HCT116 (cell line): ENCODE data around the gene THSD8. TPM values are rescaled to one million over a fixed set of nuclear protein-coding genes. Genes with fewer than 3 reads are reported as not detected.

Experiments
- ATAC-seq: fragments of 200-7000 bp; cut with Tn5 transposase; 2 replicates; pipeline ENCODE4 v1.9.1; 2020; ENCODE audit warnings: mild to moderate bottlenecking, moderate library complexity
- BruUV-seq: library from RNA; stranded (reverse); fragments of 400-500 nt; replicated peaks from 2 replicates; lab custom pipeline; 2021; lab: Mats Ljungman, UMichigan
- CTCF ChIA-PET: fragments of 300-600 bp; sonication (Branson Sonifier 250); formaldehyde crosslinking; loops from one replicate; lab custom pipeline; 2021; ENCODE audit warnings: antibody characterized with exemption; lab: Charles Lee
- POLR2A ChIA-PET: fragments of 300-600, 350-600 bp; sonication (Branson Sonifier 250); formaldehyde crosslinking; loops from one replicate; lab custom pipeline; 2021; ENCODE audit warnings: antibody characterized with exemption; lab: Charles Lee
- RAD21 ChIA-PET, 2 experiments: fragments of 300-600 bp; sonication (Branson Sonifier 250); formaldehyde crosslinking; loops; one replicate each; lab custom pipeline; 2023; ENCODE audit warnings: low total read pairs in 2 of 2; ENCODE audit not compliant: uncharacterized antibody in 2 of 2, unreplicated experiment in 2 of 2, low non-redundant PET in 1 of 2; lab: Charles Lee
- DNase-seq: peaks from one replicate; pipeline ENCODE4 v3.0.0-alpha.2; 2010; ENCODE audit warnings: low read depth, low spot score
- H2AFZ ChIP-seq: fragments of 200-600 bp; shearing (Covaris generic), sonication (generic); 2 replicates; pipeline ENCODE4 v1.6.1; 2017; ENCODE audit warnings: low read depth, mixed run types, mixed read lengths, antibody characterized with exemption, low read length; ENCODE audit not compliant: poor library complexity, severe bottlenecking
- H3K27ac ChIP-seq: 2 replicates; pipeline ENCODE4 v1.5.1; 2012; ENCODE audit warnings: low read depth, low read length
- H3K27me3 ChIP-seq: fragments of 200-600 bp; sonication (generic); 2 replicates; pipeline ENCODE4 v1.6.1; 2016; ENCODE audit warnings: mixed run types, low read length, mixed read lengths; ENCODE audit not compliant: insufficient read depth
- H3K36me3 ChIP-seq, 2 experiments: fragments of 200-500 bp in 1 of 2; fragments of 200-600 bp in 1 of 2; sonication (Bioruptor generic) in 1 of 2; sonication (generic) in 1 of 2; 2 replicates each; pipeline versions ENCODE4 v1.5.1 to v1.6.1; 2014 to 2016; ENCODE audit warnings: low read length in 2 of 2, inconsistent platforms in 1 of 2, mixed read lengths in 1 of 2, mixed run types in 1 of 2; ENCODE audit not compliant: insufficient read depth in 2 of 2, control insufficient read depth in 1 of 2
- H3K4me1 ChIP-seq, 2 experiments: fragments of 200-600 bp in 1 of 2; sonication (generic) in 1 of 2; 2 replicates each; pipeline versions ENCODE4 v1.5.1 to v1.6.1; 2012 to 2017; ENCODE audit warnings: low read length in 2 of 2, inconsistent platforms in 1 of 2, mild to moderate bottlenecking in 1 of 2, mixed read lengths in 1 of 2, mixed run types in 1 of 2, moderate library complexity in 1 of 2; ENCODE audit not compliant: insufficient read depth in 2 of 2, control insufficient read depth in 1 of 2
- H3K4me2 ChIP-seq: fragments of 200-600 bp; sonication (generic); 2 replicates; pipeline ENCODE4 v1.6.1; 2017; ENCODE audit warnings: mixed run types, low read length, mixed read lengths
- H3K4me3 ChIP-seq, 2 experiments: fragments of 200-600 bp in 1 of 2; sonication (generic) in 1 of 2; replicated peaks in 1 of 2; 2 replicates each; pipeline ENCODE4 v1.5.1; 2011 to 2016; ENCODE audit warnings: low read length in 2 of 2, control low read depth in 1 of 2, low read depth in 1 of 2, mild to moderate bottlenecking in 1 of 2, mixed read lengths in 1 of 2, mixed run types in 1 of 2
- H3K79me2 ChIP-seq: fragments of 200-600 bp; sonication (generic); 2 replicates; pipeline ENCODE4 v1.6.1; 2017; ENCODE audit warnings: mild to moderate bottlenecking, mixed run types, low read length, moderate library complexity, mixed read lengths; ENCODE audit not compliant: insufficient read depth
- H3K9ac ChIP-seq: fragments of 200-600 bp; sonication (generic); 2 replicates; pipeline ENCODE4 v1.6.1; 2016; ENCODE audit warnings: low read length, mixed read lengths
- H3K9me2 ChIP-seq: fragments of 200-600 bp; sonication (generic), shearing (Covaris generic); 2 replicates; pipeline ENCODE4 v1.6.1; 2017; ENCODE audit warnings: mixed run types, mild to moderate bottlenecking, moderate library complexity; ENCODE audit not compliant: insufficient read depth
- H3K9me3 ChIP-seq, 2 experiments: fragments of 200-500 bp in 1 of 2; fragments of 200-600 bp in 1 of 2; sonication (Bioruptor generic) in 1 of 2; sonication (generic) in 1 of 2; 2 replicates each; pipeline ENCODE4 v1.6.1; 2014 to 2017; ENCODE audit warnings: low read length in 2 of 2, mixed read lengths in 2 of 2, inconsistent platforms in 1 of 2, low read depth in 1 of 2, mild to moderate bottlenecking in 1 of 2, mixed run types in 1 of 2, moderate library complexity in 1 of 2; ENCODE audit not compliant: control insufficient read depth in 1 of 2, insufficient read depth in 1 of 2
- H4K20me1 ChIP-seq: fragments of 200-600 bp; sonication (generic), shearing (Covaris generic); 2 replicates; pipeline ENCODE4 v1.6.1; 2017; ENCODE audit warnings: mixed run types, mild to moderate bottlenecking, moderate library complexity; ENCODE audit not compliant: insufficient read depth
- CBX3 ChIP-seq: IDR thresholded peaks from 2 replicates; pipeline ENCODE4 v1.6.1; 2012; ENCODE audit warnings: low read depth
- POLR2AphosphoS5 ChIP-seq: IDR thresholded peaks from 2 replicates; pipeline ENCODE4 v1.6.1; 2011; ENCODE audit warnings: mild to moderate bottlenecking, low read depth, low read length, moderate library complexity
- RAD21 ChIP-seq: IDR thresholded peaks from 2 replicates; pipeline ENCODE4 v1.6.1; 2012; ENCODE audit warnings: low read depth, mild to moderate bottlenecking
- SIN3A ChIP-seq: IDR thresholded peaks from 2 replicates; pipeline ENCODE4 v1.6.1; 2012; ENCODE audit warnings: low read depth
- YY1 ChIP-seq: IDR thresholded peaks from 2 replicates; pipeline ENCODE4 v1.6.1; 2011; ENCODE audit warnings: low read length, low read depth, moderate library complexity, mild to moderate bottlenecking; ENCODE audit not compliant: insufficient replicate concordance; ENCODE audit errors: extremely low read depth
- ZFX ChIP-seq: fragments of 450-650 bp; IDR thresholded peaks from 2 replicates; pipeline ENCODE4 v1.6.1; 2017
- intact Hi-C: fragments of 100-400 bp; cut with micrococcal nuclease; formaldehyde crosslinking; loops from 2 replicates; pipeline ENCODE4 v1.10.0; 2022
- total RNA-seq: library from RNA; stranded (reverse); gene quantifications from one replicate; pipeline ENCODE4 v1.2.1, GENCODE V29; 2021; ENCODE audit not compliant: unreplicated experiment
- TF ChIP-seq, protein P1 (sequence below): IDR thresholded peaks from 2 replicates; pipeline ENCODE4 v1.6.1; 2012; ENCODE audit warnings: low read depth
- TF ChIP-seq, protein P2 (sequence below): IDR thresholded peaks from 2 replicates; pipeline ENCODE4 v1.6.1; 2012
- TF ChIP-seq, protein P3 (sequence below), 3 experiments: fragments of 200-600 bp in 1 of 3; sonication (generic) in 1 of 3; IDR thresholded peaks in 2 of 3; conservative IDR thresholded peaks in 1 of 3; 2 replicates each; pipeline ENCODE4 v1.5.1; 2012 to 2017; ENCODE audit warnings: low read depth in 2 of 3, low read length in 2 of 3, antibody characterized with exemption in 1 of 3, borderline replicate concordance in 1 of 3, control low read depth in 1 of 3, mild to moderate bottlenecking in 1 of 3, mixed read lengths in 1 of 3, mixed run types in 1 of 3, moderate library complexity in 1 of 3; ENCODE audit not compliant: insufficient read depth in 1 of 3

Gene THSD8
- total RNA-seq, 1 experiment from 2014 or later = 33.3 TPM

DNA sequence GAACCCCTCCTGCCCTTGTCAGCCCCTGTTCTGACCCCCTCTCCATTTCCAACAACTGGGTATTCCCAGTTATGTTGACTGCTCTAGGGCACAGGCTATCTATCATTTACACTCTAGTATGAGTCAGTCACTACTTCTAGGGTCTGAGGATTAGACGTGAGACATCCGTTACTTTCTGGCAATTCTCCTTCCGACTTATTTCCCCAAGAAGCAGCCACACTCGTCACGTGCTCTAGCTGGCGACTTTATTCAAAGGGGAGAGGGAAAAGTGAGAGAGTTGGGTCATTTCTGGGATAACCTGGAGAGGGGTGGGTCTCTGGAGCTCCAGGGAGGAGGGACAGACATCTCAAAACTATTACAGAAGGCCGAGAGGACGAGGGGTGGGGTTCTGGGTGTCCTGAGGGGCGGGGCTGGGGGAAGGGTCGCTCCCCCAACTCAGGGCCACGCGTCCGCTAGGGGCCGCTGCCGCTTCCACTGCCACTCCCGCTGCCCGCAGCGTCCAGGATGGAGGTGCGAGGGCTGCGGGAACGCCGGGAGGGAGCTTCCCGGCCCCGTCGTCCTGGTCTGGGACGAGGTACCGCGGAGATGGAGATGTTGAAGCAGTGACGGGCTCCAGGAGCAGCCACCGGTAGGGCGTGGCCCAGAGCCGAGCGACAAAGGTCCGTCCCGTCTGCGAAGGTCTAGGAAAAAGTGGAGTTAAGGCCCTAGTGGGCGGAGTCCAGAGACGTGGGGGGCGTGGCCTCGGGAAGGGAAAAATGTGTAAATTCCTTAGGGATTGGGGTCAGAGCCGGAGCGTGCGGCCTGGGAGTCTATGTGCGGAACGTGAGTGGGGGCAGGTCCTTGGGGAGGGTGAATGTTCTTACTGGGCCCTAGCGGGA, 23.6 kb downstream of the THSD8 start:
- ChIA-PET POLR2A (interaction anchor here (0.6 to 1.2 kb wide), 3 partner anchors 9 to 34 kb away, joined by 3 to 4 read pairs (median 3); partner anchors contain the start of genes JUNB and RTBDN), RAD21 (no interaction called here)

More for the DNA sequence above, 23.6 kb downstream of the THSD8 start:
- Histone ChIP-seq H3K4me3 (peak overlapping the region; percentile 36 to 40), H3K9me2 (no peaks in the 10 kb centered on the region), H3K9me3 (peaks cover 0 to 6% of the 10 kb centered on the region in 2 experiments; a peak in 1 of 4 replicates), H2AFZ (peak overlapping the region; percentile 28), H3K27me3 (no peaks in the 10 kb centered on the region), H3K4me2 (peak overlapping the region; percentile 71), H3K79me2 (no peaks in the 10 kb centered on the region), H4K20me1 (no peaks in the 10 kb centered on the region), H3K9ac (peak overlapping the region; percentile 23), H3K27ac (peak overlapping the region; percentile 59), H3K4me1 (peaks cover 8 to 22% of the 10 kb centered on the region in 2 experiments), H3K36me3 (no peaks in the 10 kb centered on the region)
- CTCF ChIA-PET = interaction anchor here (0.6 to 3.1 kb wide), 8 partner anchors 9 to 160 kb away, joined by 3 to 12 read pairs (median 4); partner anchors contain the start of genes RNASEH2A, RTBDN and TRIR
- intact Hi-C loops = no loop called here
- ATAC-seq = peak; percentile 90
- BruUV-seq = no TSS peak
- TF ChIP-seq, protein P1, sequence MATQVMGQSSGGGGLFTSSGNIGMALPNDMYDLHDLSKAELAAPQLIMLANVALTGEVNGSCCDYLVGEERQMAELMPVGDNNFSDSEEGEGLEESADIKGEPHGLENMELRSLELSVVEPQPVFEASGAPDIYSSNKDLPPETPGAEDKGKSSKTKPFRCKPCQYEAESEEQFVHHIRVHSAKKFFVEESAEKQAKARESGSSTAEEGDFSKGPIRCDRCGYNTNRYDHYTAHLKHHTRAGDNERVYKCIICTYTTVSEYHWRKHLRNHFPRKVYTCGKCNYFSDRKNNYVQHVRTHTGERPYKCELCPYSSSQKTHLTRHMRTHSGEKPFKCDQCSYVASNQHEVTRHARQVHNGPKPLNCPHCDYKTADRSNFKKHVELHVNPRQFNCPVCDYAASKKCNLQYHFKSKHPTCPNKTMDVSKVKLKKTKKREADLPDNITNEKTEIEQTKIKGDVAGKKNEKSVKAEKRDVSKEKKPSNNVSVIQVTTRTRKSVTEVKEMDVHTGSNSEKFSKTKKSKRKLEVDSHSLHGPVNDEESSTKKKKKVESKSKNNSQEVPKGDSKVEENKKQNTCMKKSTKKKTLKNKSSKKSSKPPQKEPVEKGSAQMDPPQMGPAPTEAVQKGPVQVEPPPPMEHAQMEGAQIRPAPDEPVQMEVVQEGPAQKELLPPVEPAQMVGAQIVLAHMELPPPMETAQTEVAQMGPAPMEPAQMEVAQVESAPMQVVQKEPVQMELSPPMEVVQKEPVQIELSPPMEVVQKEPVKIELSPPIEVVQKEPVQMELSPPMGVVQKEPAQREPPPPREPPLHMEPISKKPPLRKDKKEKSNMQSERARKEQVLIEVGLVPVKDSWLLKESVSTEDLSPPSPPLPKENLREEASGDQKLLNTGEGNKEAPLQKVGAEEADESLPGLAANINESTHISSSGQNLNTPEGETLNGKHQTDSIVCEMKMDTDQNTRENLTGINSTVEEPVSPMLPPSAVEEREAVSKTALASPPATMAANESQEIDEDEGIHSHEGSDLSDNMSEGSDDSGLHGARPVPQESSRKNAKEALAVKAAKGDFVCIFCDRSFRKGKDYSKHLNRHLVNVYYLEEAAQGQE = no peak
- TF ChIP-seq CBX3 = 0 out of 2 replicates have a peak, but pooled peaks have one; percentile 51
- TF ChIP-seq SIN3A = no peak
- TF ChIP-seq YY1 = no peak
- TF ChIP-seq, protein P2, sequence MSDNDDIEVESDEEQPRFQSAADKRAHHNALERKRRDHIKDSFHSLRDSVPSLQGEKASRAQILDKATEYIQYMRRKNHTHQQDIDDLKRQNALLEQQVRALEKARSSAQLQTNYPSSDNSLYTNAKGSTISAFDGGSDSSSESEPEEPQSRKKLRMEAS = peak; percentile 97
- TF ChIP-seq POLR2AphosphoS5 = peak; percentile 24; the same call in 1 of the 2 replicates
- peak; percentile 22; the same call in 1 of the 2 replicates for TF ChIP-seq ZFX
- TF ChIP-seq RAD21 = 0 out of 2 replicates have a peak, but pooled peaks have one; percentile 26
- TF ChIP-seq, protein P3, sequence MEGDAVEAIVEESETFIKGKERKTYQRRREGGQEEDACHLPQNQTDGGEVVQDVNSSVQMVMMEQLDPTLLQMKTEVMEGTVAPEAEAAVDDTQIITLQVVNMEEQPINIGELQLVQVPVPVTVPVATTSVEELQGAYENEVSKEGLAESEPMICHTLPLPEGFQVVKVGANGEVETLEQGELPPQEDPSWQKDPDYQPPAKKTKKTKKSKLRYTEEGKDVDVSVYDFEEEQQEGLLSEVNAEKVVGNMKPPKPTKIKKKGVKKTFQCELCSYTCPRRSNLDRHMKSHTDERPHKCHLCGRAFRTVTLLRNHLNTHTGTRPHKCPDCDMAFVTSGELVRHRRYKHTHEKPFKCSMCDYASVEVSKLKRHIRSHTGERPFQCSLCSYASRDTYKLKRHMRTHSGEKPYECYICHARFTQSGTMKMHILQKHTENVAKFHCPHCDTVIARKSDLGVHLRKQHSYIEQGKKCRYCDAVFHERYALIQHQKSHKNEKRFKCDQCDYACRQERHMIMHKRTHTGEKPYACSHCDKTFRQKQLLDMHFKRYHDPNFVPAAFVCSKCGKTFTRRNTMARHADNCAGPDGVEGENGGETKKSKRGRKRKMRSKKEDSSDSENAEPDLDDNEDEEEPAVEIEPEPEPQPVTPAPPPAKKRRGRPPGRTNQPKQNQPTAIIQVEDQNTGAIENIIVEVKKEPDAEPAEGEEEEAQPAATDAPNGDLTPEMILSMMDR (IDR thresholded peaks at IDR 0.05 in 2 of 3, conservative IDR thresholded peaks at IDR 0.05 in 1 of 3; ENCODE audit: borderline replicate concordance in 1 of 3, insufficient read depth in 1 of 3, low read depth in 2 of 3, low read length in 2 of 3) = peak; percentile 44 to 77 (median 74); a peak in 5 of 6 replicates
- no peak for DNase-seq
